Measurements from ENCODE around the gene ANKRD35. TPM values are rescaled to one million over a fixed set of nuclear protein-coding genes. Genes with fewer than 3 reads are reported as not detected.

Gene ANKRD35
- total and polyA plus RNA-seq, 9 of the 15 experiments (the other 6 are each of a cell fraction or from before 2014, with no cell fraction given) = 0.07 to 0.14 (median 0.07) TPM; not detected in 5

DNA sequence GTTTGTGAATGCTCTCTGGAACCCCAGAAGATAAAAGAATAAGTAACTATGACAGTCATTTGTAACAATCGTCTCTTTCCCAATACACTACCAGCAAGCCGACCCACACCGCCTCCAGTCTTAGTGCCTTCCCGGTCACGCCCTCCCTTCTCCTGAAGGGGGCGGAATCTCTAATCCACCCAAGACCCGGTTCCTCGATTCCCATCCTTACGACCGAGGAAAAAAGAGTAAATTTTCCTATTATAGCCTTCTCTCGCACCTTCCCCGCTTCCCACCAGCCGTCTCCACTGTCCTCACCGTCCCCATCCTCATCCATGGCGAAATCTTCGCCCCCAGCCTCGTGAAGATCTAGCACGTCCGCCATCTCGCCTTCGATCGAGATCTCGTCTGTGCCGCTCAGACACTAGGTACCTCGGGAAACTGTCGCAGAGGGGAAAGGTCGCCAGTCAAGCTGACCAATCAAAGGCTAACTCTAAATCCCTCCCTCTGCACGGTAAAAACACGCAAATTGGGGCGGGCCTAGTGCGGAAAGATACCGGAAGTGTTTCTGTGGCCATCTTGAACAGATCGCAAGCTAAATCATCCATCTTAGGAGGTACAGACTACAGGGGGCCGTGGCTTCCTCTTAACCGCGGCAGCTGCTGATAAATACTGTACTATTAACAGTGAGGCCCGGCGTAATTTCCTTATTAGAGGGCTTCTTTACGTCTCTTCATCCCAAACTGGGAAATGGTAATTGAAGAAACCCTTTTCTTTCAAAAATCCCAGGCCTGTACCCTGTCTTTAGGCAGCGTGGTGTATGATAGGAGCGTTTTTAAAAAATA lies 41.6 kb upstream of the ANKRD35 start, which contains the start of gene RBM8A (continued):
- TF ChIP-seq, protein P1, sequence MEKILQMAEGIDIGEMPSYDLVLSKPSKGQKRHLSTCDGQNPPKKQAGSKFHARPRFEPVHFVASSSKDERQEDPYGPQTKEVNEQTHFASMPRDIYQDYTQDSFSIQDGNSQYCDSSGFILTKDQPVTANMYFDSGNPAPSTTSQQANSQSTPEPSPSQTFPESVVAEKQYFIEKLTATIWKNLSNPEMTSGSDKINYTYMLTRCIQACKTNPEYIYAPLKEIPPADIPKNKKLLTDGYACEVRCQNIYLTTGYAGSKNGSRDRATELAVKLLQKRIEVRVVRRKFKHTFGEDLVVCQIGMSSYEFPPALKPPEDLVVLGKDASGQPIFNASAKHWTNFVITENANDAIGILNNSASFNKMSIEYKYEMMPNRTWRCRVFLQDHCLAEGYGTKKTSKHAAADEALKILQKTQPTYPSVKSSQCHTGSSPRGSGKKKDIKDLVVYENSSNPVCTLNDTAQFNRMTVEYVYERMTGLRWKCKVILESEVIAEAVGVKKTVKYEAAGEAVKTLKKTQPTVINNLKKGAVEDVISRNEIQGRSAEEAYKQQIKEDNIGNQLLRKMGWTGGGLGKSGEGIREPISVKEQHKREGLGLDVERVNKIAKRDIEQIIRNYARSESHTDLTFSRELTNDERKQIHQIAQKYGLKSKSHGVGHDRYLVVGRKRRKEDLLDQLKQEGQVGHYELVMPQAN (IDR thresholded peaks at IDR 0.05; ENCODE audit: borderline replicate concordance) = peak; percentile 97
- peak; percentile 97 for TF ChIP-seq PHF20 (IDR thresholded peaks at IDR 0.05; ENCODE audit: partially characterized antibody)
- TF ChIP-seq, protein P2, sequence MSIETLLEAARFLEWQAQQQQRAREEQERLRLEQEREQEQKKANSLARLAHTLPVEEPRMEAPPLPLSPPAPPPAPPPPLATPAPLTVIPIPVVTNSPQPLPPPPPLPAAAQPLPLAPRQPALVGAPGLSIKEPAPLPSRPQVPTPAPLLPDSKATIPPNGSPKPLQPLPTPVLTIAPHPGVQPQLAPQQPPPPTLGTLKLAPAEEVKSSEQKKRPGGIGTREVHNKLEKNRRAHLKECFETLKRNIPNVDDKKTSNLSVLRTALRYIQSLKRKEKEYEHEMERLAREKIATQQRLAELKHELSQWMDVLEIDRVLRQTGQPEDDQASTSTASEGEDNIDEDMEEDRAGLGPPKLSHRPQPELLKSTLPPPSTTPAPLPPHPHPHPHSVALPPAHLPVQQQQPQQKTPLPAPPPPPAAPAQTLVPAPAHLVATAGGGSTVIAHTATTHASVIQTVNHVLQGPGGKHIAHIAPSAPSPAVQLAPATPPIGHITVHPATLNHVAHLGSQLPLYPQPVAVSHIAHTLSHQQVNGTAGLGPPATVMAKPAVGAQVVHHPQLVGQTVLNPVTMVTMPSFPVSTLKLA (conservative IDR thresholded peaks at IDR 0.05) = peak; percentile 78 to 94
- peak; percentile 84 for TF ChIP-seq TOE1 (IDR thresholded peaks at IDR 0.05; ENCODE audit: borderline replicate concordance)
- no peak for TF ChIP-seq TOE1 (CRISPR knock-in tag; IDR thresholded peaks at IDR 0.05; ENCODE audit: borderline replicate concordance, low read depth)
- TF ChIP-seq TBP (optimal IDR thresholded peaks at IDR 0.05; ENCODE audit: low read depth, low read length) = peak; percentile 90
- TF ChIP-seq, protein P3, sequence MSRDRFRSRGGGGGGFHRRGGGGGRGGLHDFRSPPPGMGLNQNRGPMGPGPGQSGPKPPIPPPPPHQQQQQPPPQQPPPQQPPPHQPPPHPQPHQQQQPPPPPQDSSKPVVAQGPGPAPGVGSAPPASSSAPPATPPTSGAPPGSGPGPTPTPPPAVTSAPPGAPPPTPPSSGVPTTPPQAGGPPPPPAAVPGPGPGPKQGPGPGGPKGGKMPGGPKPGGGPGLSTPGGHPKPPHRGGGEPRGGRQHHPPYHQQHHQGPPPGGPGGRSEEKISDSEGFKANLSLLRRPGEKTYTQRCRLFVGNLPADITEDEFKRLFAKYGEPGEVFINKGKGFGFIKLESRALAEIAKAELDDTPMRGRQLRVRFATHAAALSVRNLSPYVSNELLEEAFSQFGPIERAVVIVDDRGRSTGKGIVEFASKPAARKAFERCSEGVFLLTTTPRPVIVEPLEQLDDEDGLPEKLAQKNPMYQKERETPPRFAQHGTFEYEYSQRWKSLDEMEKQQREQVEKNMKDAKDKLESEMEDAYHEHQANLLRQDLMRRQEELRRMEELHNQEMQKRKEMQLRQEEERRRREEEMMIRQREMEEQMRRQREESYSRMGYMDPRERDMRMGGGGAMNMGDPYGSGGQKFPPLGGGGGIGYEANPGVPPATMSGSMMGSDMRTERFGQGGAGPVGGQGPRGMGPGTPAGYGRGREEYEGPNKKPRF (IDR thresholded peaks at IDR 0.05; ENCODE audit: low read depth, low read length) = no peak
- peak; percentile 99 for TF ChIP-seq C11orf30 (IDR thresholded peaks at IDR 0.05; ENCODE audit: low read depth)
- peak; percentile 23 for TF ChIP-seq RBM25 (IDR thresholded peaks at IDR 0.05; ENCODE audit: low read depth, low read length, severe bottlenecking)
- 0 out of 2 replicates have a peak, but pooled peaks have one; percentile 43 for TF ChIP-seq LEF1 (IDR thresholded peaks at IDR 0.05)
- TF ChIP-seq MEF2D (tag; conservative IDR thresholded peaks at IDR 0.05; ENCODE audit: low read depth) = no peak; the same call in 1 of the 2 replicates
- TF ChIP-seq, protein P4, sequence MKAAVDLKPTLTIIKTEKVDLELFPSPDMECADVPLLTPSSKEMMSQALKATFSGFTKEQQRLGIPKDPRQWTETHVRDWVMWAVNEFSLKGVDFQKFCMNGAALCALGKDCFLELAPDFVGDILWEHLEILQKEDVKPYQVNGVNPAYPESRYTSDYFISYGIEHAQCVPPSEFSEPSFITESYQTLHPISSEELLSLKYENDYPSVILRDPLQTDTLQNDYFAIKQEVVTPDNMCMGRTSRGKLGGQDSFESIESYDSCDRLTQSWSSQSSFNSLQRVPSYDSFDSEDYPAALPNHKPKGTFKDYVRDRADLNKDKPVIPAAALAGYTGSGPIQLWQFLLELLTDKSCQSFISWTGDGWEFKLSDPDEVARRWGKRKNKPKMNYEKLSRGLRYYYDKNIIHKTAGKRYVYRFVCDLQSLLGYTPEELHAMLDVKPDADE (conservative IDR thresholded peaks at IDR 0.05; ENCODE audit: control insufficient read depth, low read depth, low read length) = no peak
- TF ChIP-seq SIN3B (IDR thresholded peaks at IDR 0.05; ENCODE audit: low read depth) = peak; percentile 97
- peak; percentile 22 to 39; a peak in 3 of 4 replicates for TF ChIP-seq RAD21 (CRISPR knock-in tag; conservative IDR thresholded peaks at IDR 0.05 in 1 of 2, IDR thresholded peaks at IDR 0.05 in 1 of 2)
- TF ChIP-seq, protein P5, sequence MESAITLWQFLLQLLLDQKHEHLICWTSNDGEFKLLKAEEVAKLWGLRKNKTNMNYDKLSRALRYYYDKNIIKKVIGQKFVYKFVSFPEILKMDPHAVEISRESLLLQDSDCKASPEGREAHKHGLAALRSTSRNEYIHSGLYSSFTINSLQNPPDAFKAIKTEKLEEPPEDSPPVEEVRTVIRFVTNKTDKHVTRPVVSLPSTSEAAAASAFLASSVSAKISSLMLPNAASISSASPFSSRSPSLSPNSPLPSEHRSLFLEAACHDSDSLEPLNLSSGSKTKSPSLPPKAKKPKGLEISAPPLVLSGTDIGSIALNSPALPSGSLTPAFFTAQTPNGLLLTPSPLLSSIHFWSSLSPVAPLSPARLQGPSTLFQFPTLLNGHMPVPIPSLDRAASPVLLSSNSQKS (CRISPR knock-in tag; IDR thresholded peaks at IDR 0.05) = no peak
- TF ChIP-seq ELF1 (tag; IDR thresholded peaks at IDR 0.05) = peak; percentile 94
